ENCODE measurements around the gene HS3ST5. TPM values are rescaled to one million over a fixed set of nuclear protein-coding genes. Genes with fewer than 3 reads are reported as not detected.

The HS3ST5 gene
- total and polyA plus RNA-seq, 7 experiments from 2014 or later = not detected

DNA sequence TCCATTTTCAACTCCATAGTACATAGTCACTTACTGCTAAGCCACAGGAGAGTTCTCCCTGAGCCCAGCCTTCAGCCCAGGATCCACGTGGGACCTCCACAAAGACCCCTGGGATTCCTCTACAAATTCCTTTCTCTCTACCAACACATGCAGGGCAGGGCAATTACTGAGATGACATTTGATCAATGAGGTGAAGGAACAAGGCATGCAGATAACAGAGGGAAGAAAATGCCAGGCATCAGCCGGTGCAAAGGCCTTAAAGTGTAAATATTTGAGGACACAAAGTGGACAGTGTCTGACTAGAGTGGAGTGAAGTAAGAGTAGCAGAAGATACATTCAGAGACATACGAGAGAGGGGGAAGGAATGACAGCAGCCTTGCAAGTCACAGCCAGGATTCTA, 70.2 kb downstream of the HS3ST5 start:
- H3K27me3 Mint-ChIP-seq = peaks cover 0 to 3% (median 0%) of the 10 kb centered on the region in 5 donors
- H3K27me3 ChIP-seq (ENCODE audit: control insufficient read depth in 2 of 2, insufficient read depth in 2 of 2, low read length in 2 of 2) = no peaks in the 10 kb centered on the region
- ATAC-seq (no peak), DNase-seq (no peak)
- no peak overlapping the region for H3K27ac Mint-ChIP-seq
- no peak overlapping the region for H3K4me3 ChIP-seq (ENCODE audit: low read length)
- H3K9me3 ChIP-seq (ENCODE audit: control insufficient read depth in 2 of 3, low read length in 3 of 3) = no peaks in the 10 kb centered on the region
- H3K36me3 ChIP-seq (ENCODE audit: control insufficient read depth in 2 of 3, insufficient read depth in 3 of 3, low read length in 3 of 3) = no peaks in the 10 kb centered on the region
- H3K4me1 ChIP-seq (ENCODE audit: control insufficient read depth in 2 of 2, insufficient read depth in 2 of 2, low read length in 2 of 2) = no peaks in the 10 kb centered on the region
- intact Hi-C loops (cut with micrococcal nuclease) = no loop called here
- H3K4me1 Mint-ChIP-seq = no peaks in the 10 kb centered on the region
- ChIA-PET POLR2A (no interaction called here), CTCF (no interaction called here)
- no peak overlapping the region for H3K4me3 Mint-ChIP-seq
- no peak overlapping the region for H3K27ac ChIP-seq (ENCODE audit: low read depth, low read length)
- H3K9me3 Mint-ChIP-seq = peaks cover 0 to 2% (median 0%) of the 10 kb centered on the region in 11 donors
- H3K36me3 Mint-ChIP-seq = no peaks in the 10 kb centered on the region

GRCh38 chr6:114271405-114271804, 71.4 kb downstream of the HS3ST5 start:
- Mint-ChIP-seq H3K27me3 (peaks cover 0 to 8% (median 0%) of the 10 kb centered on the region in 5 donors), H3K36me3 (no peaks in the 10 kb centered on the region), H3K9me3 (peaks cover 0 to 2% (median 0%) of the 10 kb centered on the region in 11 donors), H3K4me1 (no peaks in the 10 kb centered on the region), H3K4me3 (no peak overlapping the region), H3K27ac (no peak overlapping the region)
- CTCF ChIA-PET = no interaction called here
- no peak for ATAC-seq
- H3K4me1 ChIP-seq (ENCODE audit: control insufficient read depth in 2 of 2, insufficient read depth in 2 of 2, low read length in 2 of 2) = no peaks in the 10 kb centered on the region
- H3K9me3 ChIP-seq (ENCODE audit: control insufficient read depth in 2 of 3, low read length in 3 of 3) = no peaks in the 10 kb centered on the region
- no peak for DNase-seq
- no peaks in the 10 kb centered on the region for H3K36me3 ChIP-seq (ENCODE audit: control insufficient read depth in 2 of 3, insufficient read depth in 3 of 3, low read length in 3 of 3)
- POLR2A ChIA-PET = no interaction called here
- intact Hi-C loops (cut with micrococcal nuclease) = no loop called here
- H3K27me3 ChIP-seq (ENCODE audit: control insufficient read depth in 2 of 2, insufficient read depth in 2 of 2, low read length in 2 of 2) = no peaks in the 10 kb centered on the region
- no peak overlapping the region for H3K27ac ChIP-seq (ENCODE audit: low read depth, low read length)
- no peak overlapping the region for H3K4me3 ChIP-seq (ENCODE audit: low read length)

DNA sequence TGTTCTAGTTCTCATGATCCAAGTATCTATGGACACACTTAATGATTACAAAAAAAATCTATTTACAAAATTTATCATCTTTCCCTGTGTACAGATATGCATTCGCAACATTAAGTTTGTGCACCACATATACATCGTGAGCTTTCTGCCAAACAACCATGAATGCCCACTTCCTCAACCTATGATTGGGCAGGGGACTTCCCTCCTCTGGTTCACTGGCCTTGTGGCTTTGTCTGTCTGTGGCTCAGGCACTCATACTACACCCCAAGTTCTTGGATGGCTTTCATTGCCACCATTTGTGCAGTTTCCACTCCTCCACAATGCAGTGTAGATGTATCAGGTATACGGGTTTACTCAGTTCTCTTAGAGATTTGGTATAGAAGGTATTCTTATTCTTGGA, 74.9 kb downstream of the HS3ST5 start:
- POLR2A ChIA-PET = no interaction called here
- Histone ChIP-seq H3K4me3 (ENCODE audit: low read length) (no peak overlapping the region), H3K27ac (ENCODE audit: low read depth, low read length) (no peak overlapping the region), H3K36me3 (ENCODE audit: control insufficient read depth in 2 of 3, insufficient read depth in 3 of 3, low read length in 3 of 3) (no peaks in the 10 kb centered on the region), H3K27me3 (ENCODE audit: control insufficient read depth in 2 of 2, insufficient read depth in 2 of 2, low read length in 2 of 2) (no peaks in the 10 kb centered on the region), H3K4me1 (ENCODE audit: control insufficient read depth in 2 of 2, insufficient read depth in 2 of 2, low read length in 2 of 2) (no peaks in the 10 kb centered on the region), H3K9me3 (ENCODE audit: control insufficient read depth in 2 of 3, low read length in 3 of 3) (no peaks in the 10 kb centered on the region)
- peaks cover 0 to 10% (median 0%) of the 10 kb centered on the region in 11 donors for H3K9me3 Mint-ChIP-seq
- H3K27me3 Mint-ChIP-seq = peaks cover 0 to 8% (median 0%) of the 10 kb centered on the region in 5 donors
- no peak overlapping the region for H3K4me3 Mint-ChIP-seq
- no peaks in the 10 kb centered on the region for H3K36me3 Mint-ChIP-seq
- H3K4me1 Mint-ChIP-seq = no peaks in the 10 kb centered on the region
- H3K27ac Mint-ChIP-seq = no peak overlapping the region
- CTCF ChIA-PET = no interaction called here
- intact Hi-C loops (cut with micrococcal nuclease) = no loop called here
- DNase-seq = no peak
- ATAC-seq = no peak

DNA sequence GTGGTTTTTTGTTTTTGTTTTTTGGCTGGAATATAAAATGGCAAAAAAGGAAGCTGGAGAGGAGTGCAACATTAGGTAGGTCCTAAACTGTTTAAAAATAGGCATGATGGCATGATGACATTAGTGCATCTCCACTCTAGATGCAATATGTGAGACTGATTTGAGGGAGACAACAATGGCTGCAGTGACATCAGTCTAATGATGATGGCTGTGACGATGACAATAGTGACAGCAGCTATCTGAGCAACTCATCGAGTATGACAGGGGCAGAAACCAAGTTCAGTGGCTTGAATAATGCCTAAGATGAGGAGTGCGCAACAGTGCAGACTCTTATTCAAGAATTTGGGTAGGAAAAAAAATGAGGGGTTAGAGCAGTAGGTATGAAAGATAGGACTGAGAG, 82.0 kb downstream of the HS3ST5 start:
- DNase-seq (no peak), ATAC-seq (no peak)
- Histone ChIP-seq H3K4me3 (ENCODE audit: low read length) (no peak overlapping the region), H3K9me3 (ENCODE audit: control insufficient read depth in 2 of 3, low read length in 3 of 3) (no peaks in the 10 kb centered on the region), H3K27ac (ENCODE audit: low read depth, low read length) (no peak overlapping the region), H3K4me1 (ENCODE audit: control insufficient read depth in 2 of 2, insufficient read depth in 2 of 2, low read length in 2 of 2) (no peaks in the 10 kb centered on the region), H3K36me3 (ENCODE audit: control insufficient read depth in 2 of 3, insufficient read depth in 3 of 3, low read length in 3 of 3) (no peaks in the 10 kb centered on the region), H3K27me3 (ENCODE audit: control insufficient read depth in 2 of 2, insufficient read depth in 2 of 2, low read length in 2 of 2) (no peaks in the 10 kb centered on the region)
- Mint-ChIP-seq H3K4me3 (no peak overlapping the region), H3K27ac (no peak overlapping the region), H3K36me3 (no peaks in the 10 kb centered on the region), H3K4me1 (no peaks in the 10 kb centered on the region), H3K27me3 (no peaks in the 10 kb centered on the region), H3K9me3 (peaks cover 0 to 10% (median 2%) of the 10 kb centered on the region in 11 donors)
- ChIA-PET POLR2A (no interaction called here), CTCF (no interaction called here)
- intact Hi-C loops (cut with micrococcal nuclease) = no loop called here

DNA sequence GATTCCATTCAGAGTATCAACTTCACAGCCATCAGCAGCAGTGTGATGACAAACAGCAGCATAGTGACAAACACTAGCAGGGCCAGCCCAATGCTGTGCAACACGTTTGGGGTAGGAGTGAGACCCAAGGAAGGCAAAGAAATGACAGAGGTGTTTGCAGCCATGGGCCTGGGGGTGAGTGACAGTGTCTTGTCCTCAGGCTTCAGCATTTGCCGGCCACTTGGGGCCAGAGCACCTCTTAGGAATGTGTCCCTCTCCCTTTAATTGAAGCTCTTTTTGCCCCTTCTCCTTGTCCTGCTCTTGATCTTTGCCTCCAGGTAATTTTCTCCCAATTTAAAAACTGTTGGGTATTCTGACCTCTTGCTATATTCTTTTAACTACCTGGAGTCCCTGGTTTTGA, 84.4 kb downstream of the HS3ST5 start:
- Histone ChIP-seq H3K27ac (ENCODE audit: low read depth, low read length) (no peak overlapping the region), H3K4me3 (ENCODE audit: low read length) (no peak overlapping the region), H3K9me3 (ENCODE audit: control insufficient read depth in 2 of 3, low read length in 3 of 3) (no peaks in the 10 kb centered on the region), H3K4me1 (ENCODE audit: control insufficient read depth in 2 of 2, insufficient read depth in 2 of 2, low read length in 2 of 2) (no peaks in the 10 kb centered on the region), H3K27me3 (ENCODE audit: control insufficient read depth in 2 of 2, insufficient read depth in 2 of 2, low read length in 2 of 2) (no peaks in the 10 kb centered on the region), H3K36me3 (ENCODE audit: control insufficient read depth in 2 of 3, insufficient read depth in 3 of 3, low read length in 3 of 3) (no peaks in the 10 kb centered on the region)
- no peak overlapping the region for H3K27ac Mint-ChIP-seq
- POLR2A ChIA-PET = no interaction called here
- peaks cover 0 to 3% (median 0%) of the 10 kb centered on the region in 5 donors for H3K36me3 Mint-ChIP-seq
- no peak overlapping the region for H3K4me3 Mint-ChIP-seq
- CTCF ChIA-PET = no interaction called here
- H3K9me3 Mint-ChIP-seq = peaks cover 0 to 17% (median 3%) of the 10 kb centered on the region in 11 donors
- no peak for DNase-seq
- ATAC-seq = no peak
- H3K4me1 Mint-ChIP-seq = no peaks in the 10 kb centered on the region
- H3K27me3 Mint-ChIP-seq = peaks cover 0 to 5% (median 0%) of the 10 kb centered on the region in 5 donors
- intact Hi-C loops (cut with micrococcal nuclease) = no loop called here

DNA sequence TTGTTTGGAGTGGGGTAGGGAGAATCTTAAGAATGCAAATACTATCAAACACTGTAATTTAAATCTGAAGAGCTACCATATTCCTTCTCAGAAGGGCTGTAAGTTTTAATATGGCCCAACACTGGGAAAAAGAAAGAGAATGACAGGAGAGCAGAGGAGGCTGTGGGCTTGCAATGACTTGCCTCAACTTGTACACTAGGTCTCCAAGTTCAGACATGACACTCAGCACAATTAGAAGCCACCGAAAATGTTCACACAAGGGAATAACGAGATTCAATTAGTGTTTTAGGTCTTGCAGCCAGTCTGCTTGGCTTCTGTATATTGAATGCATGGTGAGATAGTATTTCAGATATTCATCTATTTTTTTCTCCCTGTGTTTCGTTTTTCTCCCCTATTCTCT, 89.4 kb downstream of the HS3ST5 start:
- Histone ChIP-seq H3K27ac (ENCODE audit: low read depth, low read length) (no peak overlapping the region), H3K9me3 (ENCODE audit: control insufficient read depth in 2 of 3, low read length in 3 of 3) (no peaks in the 10 kb centered on the region), H3K27me3 (ENCODE audit: control insufficient read depth in 2 of 2, insufficient read depth in 2 of 2, low read length in 2 of 2) (no peaks in the 10 kb centered on the region), H3K4me1 (ENCODE audit: control insufficient read depth in 2 of 2, insufficient read depth in 2 of 2, low read length in 2 of 2) (no peaks in the 10 kb centered on the region), H3K4me3 (ENCODE audit: low read length) (no peak overlapping the region), H3K36me3 (ENCODE audit: control insufficient read depth in 2 of 3, insufficient read depth in 3 of 3, low read length in 3 of 3) (no peaks in the 10 kb centered on the region)
- CTCF ChIA-PET = no interaction called here
- H3K9me3 Mint-ChIP-seq = peaks cover 0 to 15% (median 5%) of the 10 kb centered on the region in 11 donors
- DNase-seq = no peak
- ATAC-seq = no peak
- POLR2A ChIA-PET = no interaction called here
- intact Hi-C loops (cut with micrococcal nuclease) = no loop called here
- no peaks in the 10 kb centered on the region for H3K4me1 Mint-ChIP-seq
- H3K27ac Mint-ChIP-seq = no peak overlapping the region
- H3K36me3 Mint-ChIP-seq = peaks cover 0 to 3% (median 0%) of the 10 kb centered on the region in 5 donors
- H3K27me3 Mint-ChIP-seq = peaks cover 0 to 8% (median 0%) of the 10 kb centered on the region in 5 donors
- H3K4me3 Mint-ChIP-seq = no peak overlapping the region

DNA sequence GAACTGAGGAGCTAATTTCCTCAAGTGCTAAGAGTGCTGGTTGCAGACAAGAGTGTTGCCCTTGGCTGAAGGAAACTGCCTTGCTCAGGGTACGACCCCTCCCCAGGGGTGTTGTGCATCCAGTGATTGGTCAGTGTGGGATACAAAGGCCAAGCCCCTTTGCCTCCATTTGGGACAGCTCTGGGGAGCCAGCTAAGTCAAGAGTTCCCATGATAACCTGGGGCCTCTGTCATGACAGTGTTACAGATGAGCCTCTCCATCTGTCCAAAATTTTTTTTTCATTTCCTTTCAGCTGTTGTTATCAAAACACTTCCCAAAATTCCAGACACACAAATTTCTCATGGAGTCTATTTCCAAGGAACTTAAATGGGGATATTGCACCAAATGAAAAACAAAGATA, 93.3 kb downstream of the HS3ST5 start:
- Histone ChIP-seq H3K36me3 (ENCODE audit: control insufficient read depth in 2 of 3, insufficient read depth in 3 of 3, low read length in 3 of 3) (no peaks in the 10 kb centered on the region), H3K27me3 (ENCODE audit: control insufficient read depth in 2 of 2, insufficient read depth in 2 of 2, low read length in 2 of 2) (no peaks in the 10 kb centered on the region), H3K4me3 (ENCODE audit: low read length) (no peak overlapping the region), H3K9me3 (ENCODE audit: control insufficient read depth in 2 of 3, low read length in 3 of 3) (no peaks in the 10 kb centered on the region), H3K27ac (ENCODE audit: low read depth, low read length) (no peak overlapping the region), H3K4me1 (ENCODE audit: control insufficient read depth in 2 of 2, insufficient read depth in 2 of 2, low read length in 2 of 2) (no peaks in the 10 kb centered on the region)
- no peak for ATAC-seq
- ChIA-PET CTCF (no interaction called here), POLR2A (no interaction called here)
- DNase-seq = no peak
- intact Hi-C loops (cut with micrococcal nuclease) = no loop called here
- Mint-ChIP-seq H3K27ac (no peak overlapping the region), H3K27me3 (peaks cover 0 to 8% (median 0%) of the 10 kb centered on the region in 5 donors), H3K36me3 (peaks cover 0 to 3% (median 0%) of the 10 kb centered on the region in 5 donors), H3K4me3 (no peak overlapping the region), H3K4me1 (no peaks in the 10 kb centered on the region), H3K9me3 (peaks cover 0 to 10% (median 4%) of the 10 kb centered on the region in 11 donors)

All from naive thymus-derived CD4-positive, alpha-beta T cell (primary cell).